ENCODE measurements around the gene SOS1. TPM values are rescaled to one million over a fixed set of nuclear protein-coding genes. Genes with fewer than 3 reads are reported as not detected.

Gene SOS1
- total and polyA plus RNA-seq, 2 donors (not counting 1 experiment from before 2014, with no cell fraction given) = 18.2 to 58.1 TPM

- Mint-ChIP-seq H3K4me1 (no peaks in the 10 kb centered on the region), H3K27me3 (no peaks in the 10 kb centered on the region)
Observed at GRCh38 chr2:39061280-39061679, 59.6 kb downstream of the SOS1 start.

More at GRCh38 chr2:39061280-39061679, 59.6 kb downstream of the SOS1 start:
- no peak overlapping the region for H2AFZ ChIP-seq (ENCODE audit: insufficient read depth, low read depth, low read length, poor library complexity, severe bottlenecking)
- H3K4me1 ChIP-seq (ENCODE audit: control insufficient read depth in 2 of 2, insufficient read depth in 2 of 2, low read length in 2 of 2) = no peaks in the 10 kb centered on the region
- ATAC-seq (ENCODE audit: low read depth) (no peak), DNase-seq (no peak)
- H3K27ac ChIP-seq (ENCODE audit: low read length in 2 of 2) = no peak overlapping the region
- POLR2A ChIA-PET = no interaction called here
- no peak overlapping the region for H3K27ac Mint-ChIP-seq
- H3K9me3 ChIP-seq (ENCODE audit: control extremely low read depth in 1 of 3, control insufficient read depth in 2 of 3, insufficient read depth in 1 of 3, low read length in 2 of 3) = no peaks in the 10 kb centered on the region
- H4K20me1 ChIP-seq (ENCODE audit: control insufficient read depth, insufficient read depth, low read length, poor library complexity, severe bottlenecking) = peaks cover 6% of the 10 kb centered on the region
- TF ChIP-seq CTCF (IDR thresholded peaks at IDR 0.05) = no peak
- 93% methylated on average over 3 of the region's 4 CpGs for WGBS (ENCODE audit: insufficient coverage)
- H3K9me3 Mint-ChIP-seq (ENCODE audit: insufficient read depth) = no peaks in the 10 kb centered on the region
- CTCF ChIA-PET = interaction anchor here (0.7 to 14.6 kb wide), 12 partner anchors 10 to 174 kb away, joined by 3 to 400 read pairs (median 5); partner anchors contain the start of gene SOS1
- H3K4me3 Mint-ChIP-seq = no peak overlapping the region
- H3K9ac ChIP-seq (ENCODE audit: low read length) = no peak overlapping the region
- H3K36me3 ChIP-seq (replicated peaks in 1 of 2; ENCODE audit: control extremely low read depth in 1 of 2, control insufficient read depth in 1 of 2, extremely low read depth in 1 of 2, insufficient read depth in 2 of 2, low read length in 1 of 2) = peaks cover 4% of the 10 kb centered on the region in 2 experiments
- H3K4me2 ChIP-seq (replicated peaks; ENCODE audit: low read depth, low read length, poor library complexity, severe bottlenecking) = no peak overlapping the region
- no peak overlapping the region for H3K4me3 ChIP-seq (ENCODE audit: control extremely low read depth in 1 of 5, extremely low read depth in 1 of 5, insufficient read depth in 1 of 5, low read depth in 2 of 5, low read length in 4 of 5)
- no peaks in the 10 kb centered on the region for H3K27me3 ChIP-seq (replicated peaks in 1 of 4; ENCODE audit: control extremely low read depth in 1 of 4, control insufficient read depth in 3 of 4, insufficient read depth in 4 of 4, low read length in 3 of 4)
- H3K79me2 ChIP-seq (ENCODE audit: control insufficient read depth, insufficient read depth, low read length) = peaks cover 11% of the 10 kb centered on the region
- intact Hi-C loops (cut with micrococcal nuclease) = no loop called here

Data from B cell (primary cell).